DMS153 treated with DMSO at 0.1 percent for 48 hours (cell line): ENCODE results near the gene HYCC1.
"Not testable (repeated sequence)": the region's sequence is repeated elsewhere in the genome, so short reads cannot be mapped to it uniquely, and the experiment has no call there.

ENCODE experiments used
- DNase-seq: peaks from one replicate; lab custom pipeline; 2025; ENCODE audit not compliant: unreplicated experiment; lab: John Stamatoyannopoulos, UW

The HYCC1 gene

DNA sequence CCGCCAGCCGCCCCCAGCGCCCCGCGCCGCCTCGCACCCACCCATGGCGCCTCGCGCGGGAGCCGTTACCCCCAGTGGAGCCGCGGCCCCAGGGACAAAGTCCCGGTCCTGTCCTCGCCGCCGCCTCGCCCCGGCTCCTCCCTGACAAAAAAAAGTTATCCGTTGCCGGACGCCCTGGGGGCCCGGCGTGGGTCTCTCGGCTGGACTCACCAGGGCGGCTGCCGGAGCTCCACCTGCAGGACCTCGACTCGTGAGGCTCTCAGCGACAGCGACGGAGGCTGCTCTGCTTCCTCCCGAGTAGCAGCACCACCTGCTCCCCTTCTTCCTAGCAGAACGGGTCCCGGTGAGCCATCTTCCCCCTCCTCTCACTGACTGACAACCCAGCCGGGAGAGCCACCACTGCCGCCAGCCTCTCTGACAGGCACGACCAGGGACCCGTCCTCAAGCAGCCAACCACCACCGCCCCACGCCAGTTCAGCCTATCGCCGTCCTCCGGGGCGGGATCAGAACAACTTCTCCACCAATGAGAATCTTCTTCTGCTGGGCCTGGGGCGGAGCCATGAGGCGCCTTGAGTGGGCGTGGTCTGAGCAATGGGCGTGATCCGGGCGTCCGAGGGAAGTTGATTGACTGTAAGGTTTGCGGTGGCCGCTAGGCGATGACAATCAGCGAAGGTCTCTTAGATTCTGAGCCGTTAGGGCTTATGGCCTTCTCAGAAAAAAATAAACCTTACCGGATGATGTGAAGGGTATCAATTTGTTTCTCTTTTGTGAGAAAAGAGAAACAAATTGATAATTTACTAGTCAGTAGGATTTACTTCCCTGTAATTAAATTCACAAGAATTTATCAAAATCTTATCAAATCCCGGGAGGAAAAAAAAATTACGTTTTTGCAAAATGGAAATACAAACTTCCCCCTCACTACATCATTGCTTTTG is at the start of gene HYCC1:
HYCC1 (minus strand) TSS at position 416 of the 935 bp plus-strand sequence. CDS start 23,019 bp downstream, outside the sequence.
- peak; percentile 100 for DNase-seq

DNA sequence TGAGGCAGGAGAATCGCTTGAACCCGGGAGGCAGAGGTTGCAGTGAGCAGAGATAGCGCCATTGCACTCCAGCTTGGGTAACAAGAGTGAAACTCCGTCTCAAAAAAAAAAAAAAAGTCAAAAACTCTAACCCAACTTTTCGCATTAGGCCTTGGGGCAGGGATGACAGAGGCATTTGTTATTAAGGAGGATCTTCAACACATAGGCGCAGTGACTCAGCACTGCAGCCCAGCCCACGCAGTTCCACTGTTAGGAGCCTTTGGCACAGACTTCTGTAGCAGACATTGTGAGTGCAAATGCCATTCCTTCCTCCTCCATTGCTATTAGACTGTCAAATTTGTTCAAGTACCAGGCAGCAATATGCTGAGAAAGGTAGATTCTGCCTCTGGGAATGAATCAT is 48.5 kb upstream of the HYCC1 start:
- no peak for DNase-seq

DNA sequence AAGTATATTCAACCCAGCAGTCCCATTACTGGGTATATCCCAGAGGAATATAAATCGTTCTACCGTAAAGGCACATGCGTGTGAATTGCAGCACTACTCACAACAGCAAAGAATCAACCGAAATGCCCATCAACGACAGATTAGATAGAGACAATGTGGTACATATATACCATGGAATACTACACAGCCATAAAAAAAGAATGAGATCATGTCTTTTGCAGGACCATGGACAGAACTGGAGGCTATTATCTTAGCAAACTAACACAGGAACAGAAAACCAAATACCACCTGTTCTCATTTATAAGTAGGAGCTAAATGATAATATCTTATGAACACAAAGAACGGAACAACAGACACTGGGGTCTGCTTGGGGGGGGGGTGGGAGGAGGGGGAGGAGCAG is 47.4 kb upstream of the HYCC1 start:
- DNase-seq = no peak

DNA sequence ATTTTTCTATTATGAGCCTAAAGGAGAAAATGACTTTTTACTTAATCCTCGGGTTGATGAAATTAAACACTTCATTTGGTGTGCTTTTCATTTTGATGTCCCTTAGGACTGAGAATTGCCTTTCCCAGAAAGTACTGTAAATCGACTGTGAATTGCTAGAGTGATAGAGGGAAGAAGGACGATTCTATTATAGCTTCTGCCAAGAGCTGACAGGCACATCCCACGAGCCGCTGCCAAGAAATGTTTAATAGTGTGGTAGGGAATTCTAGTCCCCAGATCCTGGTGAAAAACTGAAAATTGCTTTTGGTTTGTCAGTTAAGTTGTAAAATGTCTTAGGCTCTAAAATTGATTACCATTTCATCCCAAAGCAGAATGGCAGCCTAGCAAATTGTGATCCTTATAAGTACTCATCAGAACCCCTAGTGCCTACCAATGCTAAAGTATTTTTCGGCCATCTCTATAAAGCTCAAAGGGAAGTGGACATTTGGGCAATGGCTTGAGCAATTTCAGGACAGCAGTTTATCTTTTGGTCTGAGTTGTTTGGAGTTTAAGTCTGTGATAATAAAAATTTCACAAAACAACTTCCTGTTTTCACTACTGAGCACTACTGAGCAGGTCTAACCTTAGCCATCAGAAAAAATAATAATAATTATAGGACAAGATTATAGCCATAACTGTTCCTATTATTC is 44.6 kb upstream of the HYCC1 start:
- no peak for DNase-seq

DNA sequence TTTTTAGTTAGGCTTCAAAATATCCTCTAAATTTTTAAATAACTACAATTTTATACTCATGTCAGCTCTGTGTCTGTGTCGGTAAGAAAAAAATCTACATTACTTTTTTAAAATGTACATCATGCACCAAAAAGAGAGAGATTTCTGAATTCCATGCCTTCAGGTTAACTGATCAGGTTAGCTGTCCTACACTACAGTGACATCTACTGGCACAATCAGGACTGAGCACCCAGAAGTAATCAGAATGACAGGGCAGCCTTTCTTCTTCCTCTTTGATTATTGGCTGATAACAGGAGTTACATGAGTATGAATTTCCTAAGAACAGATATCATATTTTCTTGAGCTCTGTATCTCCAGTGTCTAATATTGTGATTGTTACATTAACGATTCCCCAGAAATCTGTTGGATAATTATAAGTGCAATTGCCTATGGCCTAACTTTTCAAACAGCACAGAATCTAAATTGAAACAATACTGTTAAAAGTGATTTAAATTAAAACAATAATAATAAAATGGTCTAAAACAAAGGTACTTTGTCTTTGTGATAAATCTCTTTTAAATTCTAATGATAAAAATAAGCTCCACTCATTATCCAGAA is 41.8 kb upstream of the HYCC1 start:
- peak; percentile 81 for DNase-seq

DNA sequence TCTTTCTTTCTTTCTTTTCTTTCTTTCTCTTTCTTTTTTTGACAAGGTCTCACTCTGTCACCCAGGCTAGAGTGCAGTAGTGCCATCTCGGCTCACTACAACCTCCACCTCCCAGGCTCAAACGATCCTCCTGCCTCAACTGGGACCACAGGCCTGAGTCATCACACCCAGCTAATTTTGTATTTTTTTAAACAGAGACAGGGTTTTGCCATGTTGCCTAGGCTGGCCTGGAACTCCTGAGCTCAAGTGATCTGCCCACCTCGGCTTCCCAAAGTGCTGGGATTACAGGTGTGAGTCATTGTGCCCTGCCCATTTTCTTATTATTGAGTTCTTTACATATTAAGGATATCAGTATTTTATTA is 37.2 kb upstream of the HYCC1 start:
- not testable (repeated sequence) for DNase-seq

DNA sequence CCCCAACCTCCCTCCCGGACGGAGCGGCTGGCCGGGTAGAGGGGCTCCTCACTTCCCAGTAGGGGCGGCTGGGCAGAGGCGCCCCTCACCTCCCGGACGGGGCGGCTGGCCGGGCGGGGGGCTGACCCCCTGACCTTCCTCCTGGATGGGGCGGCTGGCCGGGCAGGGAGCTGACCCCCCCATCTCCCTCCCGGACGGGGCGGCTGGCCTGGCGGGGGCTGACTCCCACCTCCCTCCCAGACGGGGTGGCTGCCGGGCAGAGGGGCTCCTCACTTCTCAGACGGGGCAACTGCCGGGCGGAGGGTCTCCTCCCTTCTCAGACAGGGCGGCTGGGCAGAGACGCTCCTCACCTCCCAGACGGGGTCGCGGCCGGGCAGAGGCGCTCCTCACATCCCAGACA is 32.4 kb upstream of the HYCC1 start:
- DNase-seq = not testable (repeated sequence)

DNA sequence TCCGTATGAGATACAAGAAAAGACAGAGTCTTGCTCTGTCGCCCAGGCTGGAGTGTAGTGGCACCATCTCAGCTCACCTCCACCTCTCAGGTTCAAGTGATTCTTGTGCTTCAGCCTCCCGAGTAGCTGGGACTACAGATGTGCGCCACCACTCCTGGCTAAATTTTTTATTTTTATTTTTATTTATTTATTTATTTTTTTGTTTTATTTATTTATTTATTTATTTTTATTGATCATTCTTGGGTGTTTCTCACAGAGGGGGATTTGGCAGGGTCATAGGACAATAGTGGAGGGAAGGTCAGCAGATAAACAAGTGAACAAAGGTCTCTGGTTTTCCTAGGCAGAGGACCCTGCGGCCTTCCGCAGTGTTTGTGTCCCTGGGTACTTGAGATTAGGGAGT is 31.2 kb upstream of the HYCC1 start:
- DNase-seq = not testable (repeated sequence)

DNA sequence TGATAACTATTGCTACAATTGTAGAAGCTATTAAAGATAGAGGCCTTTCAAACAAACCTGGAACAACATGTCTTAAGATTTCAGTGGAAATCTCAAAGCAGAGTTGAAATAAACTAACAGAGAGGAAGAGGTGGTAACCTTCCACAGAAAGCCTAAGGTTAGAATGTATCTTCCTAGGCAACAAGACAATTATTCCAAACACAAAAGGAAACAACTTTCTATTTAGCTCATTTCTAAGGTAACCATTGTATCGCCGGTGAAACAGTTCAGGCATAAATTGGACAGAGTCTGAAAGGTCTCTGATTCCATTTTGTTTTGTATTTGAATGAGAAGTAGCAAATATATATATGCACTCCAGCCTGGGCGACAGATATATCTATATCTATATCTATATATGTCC is 30.7 kb upstream of the HYCC1 start:
- DNase-seq = peak; percentile 31

DNA sequence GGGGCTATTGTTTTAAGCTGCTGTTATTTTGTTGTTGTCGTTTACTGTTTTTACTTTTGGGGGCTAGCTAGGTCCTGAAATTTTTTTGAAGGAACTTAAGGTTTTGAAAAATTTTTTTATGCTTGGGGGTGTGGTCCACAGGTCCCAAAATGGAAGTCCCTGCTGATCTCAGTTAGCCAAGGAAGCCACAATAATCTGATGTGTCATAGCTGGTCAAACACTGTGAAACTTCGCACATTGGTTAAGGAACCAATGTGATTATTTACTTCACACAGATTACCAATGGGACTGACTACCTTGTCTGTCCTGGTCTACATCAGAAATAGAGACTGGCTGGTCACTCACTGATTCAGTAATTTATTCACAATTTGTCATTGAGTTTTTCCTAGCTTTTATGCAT is 29.5 kb upstream of the HYCC1 start:
- DNase-seq = no peak

DNA sequence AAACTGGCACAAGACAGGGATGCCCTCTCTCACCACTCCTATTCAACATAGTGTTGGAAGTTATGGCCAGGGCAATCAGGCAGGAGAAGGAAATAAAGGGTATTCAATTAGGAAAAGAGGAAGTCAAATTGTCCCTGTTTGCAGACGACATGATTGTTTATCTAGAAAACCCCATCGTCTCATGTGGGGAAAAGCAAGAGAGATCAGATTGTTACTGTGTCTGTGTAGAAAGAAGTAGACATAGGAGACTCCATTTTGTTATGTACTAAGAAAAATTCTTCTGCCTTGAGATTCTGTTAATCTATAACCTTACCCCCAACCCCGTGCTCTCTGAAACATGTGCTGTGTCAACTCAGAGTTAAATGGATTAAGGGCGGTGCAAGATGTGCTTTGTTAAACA is 25.7 kb upstream of the HYCC1 start:
- DNase-seq = not testable (repeated sequence)

DNA sequence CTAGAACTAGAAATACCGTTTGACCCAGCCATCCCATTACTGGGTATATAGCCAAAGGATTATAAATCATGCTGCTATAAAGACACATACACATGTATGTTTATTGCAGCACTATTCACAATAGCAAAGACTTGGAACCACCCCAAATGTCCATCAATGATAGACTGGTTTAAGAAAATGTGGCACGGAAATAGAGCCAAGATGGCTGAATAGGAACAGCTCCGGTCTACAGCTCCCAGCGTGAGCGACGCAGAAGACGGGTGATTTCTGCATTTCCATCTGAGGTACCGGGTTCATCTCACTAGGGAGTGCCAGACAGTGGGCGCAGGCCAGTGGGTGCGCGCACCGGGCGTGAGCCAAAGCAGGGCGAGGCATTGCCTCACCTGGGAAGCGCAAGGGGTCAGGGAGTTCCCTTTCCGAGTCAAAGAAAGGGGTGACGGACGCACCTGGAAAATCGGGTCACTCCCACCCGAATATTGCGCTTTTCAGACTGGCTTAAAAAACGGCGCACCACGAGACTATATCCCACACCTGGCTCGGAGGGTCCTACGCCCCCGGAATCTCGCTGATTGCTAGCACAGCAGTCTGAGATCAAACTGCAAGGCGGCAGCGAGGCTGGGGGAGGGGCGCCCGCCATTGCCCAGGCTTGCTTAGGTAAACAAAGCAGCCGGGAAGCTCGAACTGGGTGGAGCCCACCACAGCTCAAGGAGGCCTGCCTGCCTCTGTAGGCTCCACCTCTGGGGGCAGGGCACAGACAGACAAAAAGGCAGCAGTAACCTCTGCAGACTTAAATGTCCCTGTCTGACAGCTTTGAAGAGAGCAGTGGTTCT is 21.8 kb upstream of the HYCC1 start:
- not testable (repeated sequence) for DNase-seq

DNA sequence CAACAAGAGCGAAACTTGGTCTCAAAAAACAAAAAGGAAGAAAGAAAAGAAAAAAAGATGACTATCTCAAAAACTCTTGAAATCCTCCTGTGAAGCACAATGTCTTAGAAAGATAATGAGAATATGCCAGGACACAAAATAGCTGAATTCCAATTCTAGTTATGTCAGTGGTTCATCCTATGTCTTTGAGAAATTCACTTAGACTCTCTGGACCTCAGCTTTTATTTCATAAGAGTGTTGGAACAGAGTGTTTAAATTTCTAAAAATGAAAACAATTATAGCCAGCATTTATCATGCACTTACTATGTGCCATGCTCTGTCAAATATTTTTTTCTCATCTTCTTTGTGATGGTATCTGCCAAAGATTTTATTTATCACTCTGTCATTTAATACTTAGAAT is 13.3 kb upstream of the HYCC1 start:
- no peak for DNase-seq

DNA sequence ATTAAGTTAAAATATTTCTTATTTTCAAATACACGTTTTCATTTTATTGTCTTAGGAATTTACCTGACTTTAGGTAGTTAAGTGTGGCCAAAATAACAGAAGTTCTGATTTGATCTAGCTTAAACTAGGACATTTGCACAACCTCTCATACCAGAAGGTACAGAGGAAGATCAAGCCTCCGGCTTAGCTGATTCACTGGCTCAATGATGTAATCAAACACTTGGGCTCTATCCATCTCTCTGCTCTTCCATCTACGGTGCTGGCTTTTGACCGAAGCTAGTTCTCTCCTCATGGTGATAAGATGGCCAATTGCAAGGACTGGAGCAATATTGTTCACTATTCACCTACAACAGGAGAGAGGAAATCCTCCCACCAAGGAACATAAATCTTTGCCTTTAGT is 12.2 kb upstream of the HYCC1 start:
- DNase-seq = no peak

DNA sequence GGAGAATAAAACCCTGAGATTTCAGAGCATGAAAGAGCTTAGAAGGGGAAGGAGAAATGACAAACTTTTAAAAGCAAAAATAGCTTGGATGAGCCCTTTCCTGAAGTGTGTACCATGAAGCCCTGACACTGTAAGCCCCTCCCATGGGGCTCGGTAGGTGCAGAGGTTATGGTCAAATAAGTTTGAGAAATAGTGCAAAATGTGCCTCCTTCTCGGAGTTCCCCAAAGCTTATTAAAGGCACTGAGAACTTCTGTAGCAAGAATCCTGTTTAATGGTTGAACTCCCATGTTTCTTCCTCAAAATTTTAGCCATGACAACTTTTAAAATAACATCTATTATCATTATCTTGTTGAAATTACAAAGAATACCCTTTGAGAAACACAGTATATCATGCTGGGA is 10.5 kb upstream of the HYCC1 start:
- no peak for DNase-seq

DNA sequence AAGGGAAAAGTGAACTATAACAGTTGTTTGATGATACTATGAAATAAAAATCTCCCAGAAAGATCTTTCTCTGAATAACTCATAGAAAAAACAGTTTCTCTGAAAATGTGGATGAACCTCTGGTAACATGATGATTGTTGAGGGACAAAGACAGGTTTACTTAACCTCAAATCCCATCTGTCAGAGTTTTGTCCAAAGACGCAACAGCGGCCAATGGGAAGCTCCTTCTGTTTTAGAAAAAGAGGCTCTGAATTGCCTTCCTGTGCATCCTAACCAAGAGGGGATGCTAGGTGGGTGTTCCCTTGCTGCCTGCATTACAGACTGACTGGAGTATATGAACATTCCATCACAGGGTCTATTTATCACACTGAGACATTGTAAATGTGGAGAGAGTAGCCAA is 8.9 kb upstream of the HYCC1 start:
- no peak for DNase-seq

DNA sequence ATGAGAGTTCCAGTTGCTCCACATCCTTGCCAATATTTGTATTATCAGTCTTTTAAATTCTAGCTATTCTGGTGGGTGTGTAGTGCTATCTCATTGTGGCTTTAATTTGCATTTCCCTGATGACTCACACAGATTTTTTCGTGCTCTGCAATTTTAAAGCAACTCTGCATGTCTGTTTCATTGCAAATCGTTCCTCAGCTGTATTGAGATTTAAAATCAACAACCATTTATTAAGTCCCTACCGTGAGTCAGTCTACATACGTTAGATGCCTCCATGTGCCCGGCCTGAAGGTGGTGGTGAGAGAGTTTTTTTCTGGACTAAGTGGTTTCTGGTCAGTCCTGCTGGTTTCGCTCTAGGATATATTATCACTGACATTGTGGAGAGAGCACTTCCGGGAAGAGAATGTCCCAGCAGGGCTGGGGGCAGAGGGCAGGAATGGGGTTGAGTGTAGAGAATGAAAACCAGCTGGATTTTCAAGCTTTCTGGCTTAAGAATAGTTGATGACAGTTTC is 8.4 kb upstream of the HYCC1 start:
- DNase-seq = no peak

DNA sequence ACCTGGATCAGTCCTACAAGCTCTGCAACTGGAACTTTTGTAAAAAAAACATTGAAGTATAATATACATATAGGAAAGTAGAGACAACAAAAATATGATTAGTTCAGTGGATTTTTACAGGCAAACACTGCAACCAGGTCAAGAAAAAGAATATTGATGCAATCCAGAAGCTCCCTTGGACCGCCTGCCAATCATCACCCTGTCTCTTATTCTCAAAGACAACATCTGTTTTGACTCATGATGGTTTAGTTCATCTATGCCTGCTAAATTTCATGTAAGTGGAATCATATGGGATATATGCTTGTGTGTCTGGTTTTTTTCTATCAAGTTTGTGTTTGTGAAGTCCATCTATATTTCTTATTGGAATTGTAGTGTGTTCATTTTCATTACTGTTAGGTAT is 7.7 kb upstream of the HYCC1 start:
- DNase-seq = no peak

DNA sequence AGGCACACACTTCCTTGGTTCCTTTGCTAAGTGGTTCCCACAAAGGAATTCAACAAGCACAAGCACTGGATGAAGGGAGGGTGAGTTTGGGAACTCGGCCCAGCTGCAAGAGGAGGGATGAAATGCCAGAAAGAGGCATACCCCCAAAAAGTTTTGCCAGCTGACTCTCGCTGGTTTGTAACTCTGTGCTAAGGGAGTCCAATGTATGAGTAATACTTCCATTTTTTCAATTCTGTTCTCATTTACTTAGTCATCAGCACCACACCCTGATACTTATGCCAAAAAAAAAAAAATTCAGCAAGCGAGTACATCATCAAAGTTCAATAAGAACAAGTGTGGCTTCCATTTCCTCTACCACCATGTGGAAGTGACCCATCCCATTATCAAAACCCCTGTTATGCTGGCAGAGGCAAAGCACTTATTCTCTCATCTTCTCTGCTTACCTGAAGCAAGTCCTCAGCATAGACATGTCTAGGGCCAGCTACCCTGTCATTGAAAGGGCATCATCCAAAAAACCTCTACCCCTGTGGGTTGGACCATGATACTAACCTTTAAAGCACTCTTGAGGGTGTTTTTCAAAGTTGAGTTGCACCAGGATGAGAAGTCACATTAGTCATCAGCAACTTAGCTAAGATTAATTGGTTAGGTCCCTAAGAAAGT is 6.9 kb upstream of the HYCC1 start:
- no peak for DNase-seq

DNA sequence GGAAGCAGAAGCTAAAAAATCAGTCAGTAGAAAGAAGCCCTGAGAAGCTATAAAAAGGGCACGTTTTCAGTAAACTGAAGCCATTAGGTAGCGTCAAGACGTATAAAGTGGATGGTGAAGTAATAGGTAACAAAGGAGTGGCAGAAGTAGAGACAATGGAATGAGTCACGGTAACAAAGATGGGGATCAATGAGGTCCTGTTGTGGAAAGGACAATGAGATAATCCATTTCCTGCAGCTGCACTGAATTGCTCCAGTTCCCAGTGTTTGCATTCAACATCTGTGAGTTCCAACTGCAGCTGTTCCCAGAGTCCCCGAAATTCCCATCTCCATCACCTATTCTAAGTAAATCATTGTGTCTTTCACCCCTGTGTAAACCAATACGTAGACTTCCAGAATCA is 4.8 kb upstream of the HYCC1 start:
- no peak for DNase-seq
